ENCODE results near the gene STXBP5.

Gene STXBP5

GRCh38 chr6:147227770-147228320 is 23.6 kb downstream of the STXBP5 start:
- Histone ChIP-seq H3K79me2 (ENCODE audit: low read length) (no peaks in the 10 kb centered on the region), H3K9me3 (ENCODE audit: insufficient read depth, low read length) (no peaks in the 10 kb centered on the region), H4K20me1 (ENCODE audit: insufficient read depth, low read length) (no peaks in the 10 kb centered on the region), H3K36me3 (replicated peaks; ENCODE audit: low read depth, low read length) (no peaks in the 10 kb centered on the region), H3K4me2 (ENCODE audit: low read length) (no peak overlapping the region), H3K4me3 (ENCODE audit: low read length) (no peak overlapping the region), H3K27ac (ENCODE audit: low read length) (no peak overlapping the region), H3K27me3 (ENCODE audit: low read depth, low read length) (no peaks in the 10 kb centered on the region), H3K4me1 (ENCODE audit: low read length) (no peaks in the 10 kb centered on the region), H2AFZ (ENCODE audit: low read depth, low read length) (no peak overlapping the region), H3K9ac (ENCODE audit: low read length) (no peak overlapping the region)
- no peak for TF ChIP-seq EZH2phosphoT487 (IDR thresholded peaks at IDR 0.05; ENCODE audit: low read depth)
- TF ChIP-seq, protein P1, sequence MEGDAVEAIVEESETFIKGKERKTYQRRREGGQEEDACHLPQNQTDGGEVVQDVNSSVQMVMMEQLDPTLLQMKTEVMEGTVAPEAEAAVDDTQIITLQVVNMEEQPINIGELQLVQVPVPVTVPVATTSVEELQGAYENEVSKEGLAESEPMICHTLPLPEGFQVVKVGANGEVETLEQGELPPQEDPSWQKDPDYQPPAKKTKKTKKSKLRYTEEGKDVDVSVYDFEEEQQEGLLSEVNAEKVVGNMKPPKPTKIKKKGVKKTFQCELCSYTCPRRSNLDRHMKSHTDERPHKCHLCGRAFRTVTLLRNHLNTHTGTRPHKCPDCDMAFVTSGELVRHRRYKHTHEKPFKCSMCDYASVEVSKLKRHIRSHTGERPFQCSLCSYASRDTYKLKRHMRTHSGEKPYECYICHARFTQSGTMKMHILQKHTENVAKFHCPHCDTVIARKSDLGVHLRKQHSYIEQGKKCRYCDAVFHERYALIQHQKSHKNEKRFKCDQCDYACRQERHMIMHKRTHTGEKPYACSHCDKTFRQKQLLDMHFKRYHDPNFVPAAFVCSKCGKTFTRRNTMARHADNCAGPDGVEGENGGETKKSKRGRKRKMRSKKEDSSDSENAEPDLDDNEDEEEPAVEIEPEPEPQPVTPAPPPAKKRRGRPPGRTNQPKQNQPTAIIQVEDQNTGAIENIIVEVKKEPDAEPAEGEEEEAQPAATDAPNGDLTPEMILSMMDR (IDR thresholded peaks at IDR 0.05; ENCODE audit: low read depth, low read length) = no peak

- TF ChIP-seq, protein P1 (IDR thresholded peaks at IDR 0.05; ENCODE audit: low read depth, low read length) = no peak
- no peak for TF ChIP-seq EZH2phosphoT487 (IDR thresholded peaks at IDR 0.05; ENCODE audit: low read depth)
- H3K4me3 ChIP-seq (ENCODE audit: low read length) = no peak overlapping the region
- H3K36me3 ChIP-seq (replicated peaks; ENCODE audit: low read depth, low read length) = no peaks in the 10 kb centered on the region
- no peaks in the 10 kb centered on the region for H3K27me3 ChIP-seq (ENCODE audit: low read depth, low read length)
- no peaks in the 10 kb centered on the region for H3K9me3 ChIP-seq (ENCODE audit: insufficient read depth, low read length)
- no peaks in the 10 kb centered on the region for H4K20me1 ChIP-seq (ENCODE audit: insufficient read depth, low read length)
- H3K4me2 ChIP-seq (ENCODE audit: low read length) = no peak overlapping the region
- H3K79me2 ChIP-seq (ENCODE audit: low read length) = no peaks in the 10 kb centered on the region
- H2AFZ ChIP-seq (ENCODE audit: low read depth, low read length) = no peak overlapping the region
- H3K27ac ChIP-seq (ENCODE audit: low read length) = no peak overlapping the region
- no peaks in the 10 kb centered on the region for H3K4me1 ChIP-seq (ENCODE audit: low read length)
- H3K9ac ChIP-seq (ENCODE audit: low read length) = no peak overlapping the region
These were observed 27.4 kb downstream of the STXBP5 start for GRCh38 chr6:147231589-147231988.

- TF ChIP-seq EZH2phosphoT487 (IDR thresholded peaks at IDR 0.05; ENCODE audit: low read depth) = no peak
- TF ChIP-seq, protein P1 (IDR thresholded peaks at IDR 0.05; ENCODE audit: low read depth, low read length) = no peak
- no peak overlapping the region for H2AFZ ChIP-seq (ENCODE audit: low read depth, low read length)
- no peaks in the 10 kb centered on the region for H3K4me1 ChIP-seq (ENCODE audit: low read length)
- H3K27ac ChIP-seq (ENCODE audit: low read length) = no peak overlapping the region
- no peaks in the 10 kb centered on the region for H4K20me1 ChIP-seq (ENCODE audit: insufficient read depth, low read length)
- no peaks in the 10 kb centered on the region for H3K27me3 ChIP-seq (ENCODE audit: low read depth, low read length)
- no peak overlapping the region for H3K4me2 ChIP-seq (ENCODE audit: low read length)
- H3K79me2 ChIP-seq (ENCODE audit: low read length) = no peaks in the 10 kb centered on the region
- H3K9ac ChIP-seq (ENCODE audit: low read length) = no peak overlapping the region
- H3K9me3 ChIP-seq (ENCODE audit: insufficient read depth, low read length) = no peaks in the 10 kb centered on the region
- no peak overlapping the region for H3K4me3 ChIP-seq (ENCODE audit: low read length)
- no peaks in the 10 kb centered on the region for H3K36me3 ChIP-seq (replicated peaks; ENCODE audit: low read depth, low read length)
These were observed 30.5 kb downstream of the STXBP5 start for GRCh38 chr6:147234685-147235084.

DNA sequence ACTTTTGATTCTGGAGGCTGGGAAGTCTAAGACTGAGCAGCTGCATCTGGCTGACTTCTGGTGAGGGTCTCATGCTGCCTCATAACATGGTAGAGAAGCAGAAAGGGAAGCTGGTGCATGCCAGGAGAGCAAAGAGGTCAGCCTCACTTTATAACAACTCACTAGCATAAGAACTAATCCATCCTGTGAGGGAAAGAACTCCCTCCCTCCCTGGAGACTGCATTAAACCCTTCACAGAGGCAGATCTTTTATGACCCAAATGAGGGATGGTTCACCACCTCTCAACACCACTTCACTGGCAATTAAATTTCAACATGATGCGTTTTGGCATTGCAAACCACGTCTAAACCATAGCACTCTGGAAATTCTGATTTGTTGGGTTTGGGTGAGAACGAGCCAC is 33.9 kb downstream of the STXBP5 start:
- Histone ChIP-seq H3K9me3 (ENCODE audit: insufficient read depth, low read length) (no peaks in the 10 kb centered on the region), H3K9ac (ENCODE audit: low read length) (no peak overlapping the region), H4K20me1 (ENCODE audit: insufficient read depth, low read length) (no peaks in the 10 kb centered on the region), H3K36me3 (replicated peaks; ENCODE audit: low read depth, low read length) (no peaks in the 10 kb centered on the region), H3K4me1 (ENCODE audit: low read length) (no peaks in the 10 kb centered on the region), H3K27ac (ENCODE audit: low read length) (no peak overlapping the region), H2AFZ (ENCODE audit: low read depth, low read length) (no peak overlapping the region), H3K4me2 (ENCODE audit: low read length) (no peak overlapping the region), H3K79me2 (ENCODE audit: low read length) (no peaks in the 10 kb centered on the region), H3K4me3 (ENCODE audit: low read length) (no peak overlapping the region), H3K27me3 (ENCODE audit: low read depth, low read length) (no peaks in the 10 kb centered on the region)
- no peak for TF ChIP-seq EZH2phosphoT487 (IDR thresholded peaks at IDR 0.05; ENCODE audit: low read depth)
- TF ChIP-seq, protein P1 (IDR thresholded peaks at IDR 0.05; ENCODE audit: low read depth, low read length) = no peak
